Activated T-helper 1 cell treated with anti-CD3 and anti-CD28 coated beads, Interleukin-2, amount 50 U/mL, for 16 hours (primary cell): ENCODE measurements around the gene MCOLN3.
A peak's percentile ranks its signal among the peaks of the same experiment; 100 is the strongest.
"Not testable (repeated sequence)": the region's sequence is repeated elsewhere in the genome, so short reads cannot be mapped to it uniquely, and the experiment has no call there.

Experiments used
- DNase-seq, 2 donors: peaks; one replicate each; pipeline ENCODE4 v3.0.0-alpha.2; 2020; ENCODE audit warnings: low read depth in 1 of 2, low spot score in 1 of 2

MCOLN3 gene

GRCh38 chr1:84995484-84996334, 52.6 kb downstream of the MCOLN3 start:
- no peak for DNase-seq

- no peak for DNase-seq
Observed at GRCh38 chr1:84991097-84991920, 57.0 kb downstream of the MCOLN3 start.

- DNase-seq: no peak
Observed at GRCh38 chr1:84988588-84988987, 59.7 kb downstream of the MCOLN3 start.

- not testable (repeated sequence) for DNase-seq
Observed at GRCh38 chr1:84986561-84986960, 61.7 kb downstream of the MCOLN3 start.

- no peak for DNase-seq
Observed at GRCh38 chr1:84985365-84985764, 62.9 kb downstream of the MCOLN3 start.

- no peak for DNase-seq
Observed at GRCh38 chr1:84982395-84982794, 65.9 kb downstream of the MCOLN3 start.

- no peak for DNase-seq
Observed at GRCh38 chr1:84975035-84975434, 73.3 kb downstream of the MCOLN3 start.

GRCh38 chr1:84973498-84974334, 74.6 kb downstream of the MCOLN3 start:
- no peak for DNase-seq

GRCh38 chr1:84972377-84972987, 75.8 kb downstream of the MCOLN3 start:
- no peak for DNase-seq

- DNase-seq: no peak
Observed at GRCh38 chr1:84971957-84972356, 76.3 kb downstream of the MCOLN3 start.

GRCh38 chr1:84969489-84970250, 78.6 kb downstream of the MCOLN3 start:
- DNase-seq: peak in 1 of 2 donors; percentile 9

GRCh38 chr1:84968865-84969264, 79.4 kb downstream of the MCOLN3 start:
- DNase-seq: no peak

GRCh38 chr1:84968101-84968500, 80.2 kb downstream of the MCOLN3 start:
- DNase-seq: no peak
